ENCODE measurements around the gene TBCD.
"Not testable (repeated sequence)": the region's sequence is repeated elsewhere in the genome, so short reads cannot be mapped to it uniquely, and the experiment has no call there.

TBCD gene

DNA sequence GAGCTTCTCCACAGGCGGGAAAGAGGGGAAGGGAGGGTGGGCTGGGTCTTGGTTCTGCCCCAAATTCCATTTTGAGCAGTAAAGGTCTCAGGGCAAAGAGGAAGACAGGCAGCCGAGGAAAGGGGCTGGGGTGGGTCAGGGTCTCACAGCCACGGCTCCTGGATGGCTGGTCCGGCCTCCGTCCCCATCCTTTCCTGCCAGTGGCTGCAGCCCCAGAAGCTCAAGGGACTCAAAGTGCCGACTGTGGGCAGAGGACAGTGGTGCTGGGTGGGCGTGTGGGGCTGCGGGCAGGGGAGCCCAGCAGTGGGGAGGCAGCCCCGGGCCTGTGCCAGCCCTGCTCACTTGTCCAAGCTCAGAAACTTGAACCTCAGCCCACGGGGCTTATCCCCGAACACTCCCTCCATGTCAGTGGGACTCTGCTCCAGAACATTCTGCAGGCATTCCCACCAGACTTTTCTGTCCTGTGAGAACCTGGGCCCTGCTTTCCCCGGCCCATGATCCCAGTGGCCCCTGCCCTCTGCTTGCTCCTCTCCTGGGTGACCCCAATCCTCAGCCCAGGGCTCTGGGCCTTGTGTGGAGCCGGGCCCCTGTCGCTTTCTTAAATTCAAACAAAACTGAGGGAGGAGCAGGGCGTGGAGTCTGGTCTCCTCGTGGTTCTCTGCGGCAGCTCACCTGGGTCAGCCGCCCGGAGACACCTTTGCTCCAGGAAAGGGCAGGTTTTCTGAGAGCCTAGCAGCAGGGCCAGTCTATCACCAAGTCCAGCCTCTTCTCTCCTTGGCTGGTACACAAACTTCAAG, 209.7 kb downstream of the TBCD start:
- Histone ChIP-seq H3K4me1 (ENCODE audit: low read length) (peaks cover 11% of the 10 kb centered on the region), H3K36me3 (replicated peaks; ENCODE audit: low read depth, low read length) (no peaks in the 10 kb centered on the region), H4K20me1 (ENCODE audit: insufficient read depth, low read length) (no peaks in the 10 kb centered on the region), H3K9ac (ENCODE audit: low read length) (no peak overlapping the region), H3K79me2 (ENCODE audit: low read length) (no peaks in the 10 kb centered on the region), H2AFZ (ENCODE audit: low read depth, low read length) (no peak overlapping the region), H3K27me3 (ENCODE audit: low read depth, low read length) (no peaks in the 10 kb centered on the region), H3K9me3 (ENCODE audit: insufficient read depth, low read length) (no peaks in the 10 kb centered on the region), H3K4me3 (ENCODE audit: low read length) (no peak overlapping the region), H3K4me2 (ENCODE audit: low read length) (no peak overlapping the region), H3K27ac (ENCODE audit: low read length) (no peak overlapping the region)
- TF ChIP-seq, protein P1, sequence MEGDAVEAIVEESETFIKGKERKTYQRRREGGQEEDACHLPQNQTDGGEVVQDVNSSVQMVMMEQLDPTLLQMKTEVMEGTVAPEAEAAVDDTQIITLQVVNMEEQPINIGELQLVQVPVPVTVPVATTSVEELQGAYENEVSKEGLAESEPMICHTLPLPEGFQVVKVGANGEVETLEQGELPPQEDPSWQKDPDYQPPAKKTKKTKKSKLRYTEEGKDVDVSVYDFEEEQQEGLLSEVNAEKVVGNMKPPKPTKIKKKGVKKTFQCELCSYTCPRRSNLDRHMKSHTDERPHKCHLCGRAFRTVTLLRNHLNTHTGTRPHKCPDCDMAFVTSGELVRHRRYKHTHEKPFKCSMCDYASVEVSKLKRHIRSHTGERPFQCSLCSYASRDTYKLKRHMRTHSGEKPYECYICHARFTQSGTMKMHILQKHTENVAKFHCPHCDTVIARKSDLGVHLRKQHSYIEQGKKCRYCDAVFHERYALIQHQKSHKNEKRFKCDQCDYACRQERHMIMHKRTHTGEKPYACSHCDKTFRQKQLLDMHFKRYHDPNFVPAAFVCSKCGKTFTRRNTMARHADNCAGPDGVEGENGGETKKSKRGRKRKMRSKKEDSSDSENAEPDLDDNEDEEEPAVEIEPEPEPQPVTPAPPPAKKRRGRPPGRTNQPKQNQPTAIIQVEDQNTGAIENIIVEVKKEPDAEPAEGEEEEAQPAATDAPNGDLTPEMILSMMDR (IDR thresholded peaks at IDR 0.05; ENCODE audit: low read depth, low read length), result no peak

DNA sequence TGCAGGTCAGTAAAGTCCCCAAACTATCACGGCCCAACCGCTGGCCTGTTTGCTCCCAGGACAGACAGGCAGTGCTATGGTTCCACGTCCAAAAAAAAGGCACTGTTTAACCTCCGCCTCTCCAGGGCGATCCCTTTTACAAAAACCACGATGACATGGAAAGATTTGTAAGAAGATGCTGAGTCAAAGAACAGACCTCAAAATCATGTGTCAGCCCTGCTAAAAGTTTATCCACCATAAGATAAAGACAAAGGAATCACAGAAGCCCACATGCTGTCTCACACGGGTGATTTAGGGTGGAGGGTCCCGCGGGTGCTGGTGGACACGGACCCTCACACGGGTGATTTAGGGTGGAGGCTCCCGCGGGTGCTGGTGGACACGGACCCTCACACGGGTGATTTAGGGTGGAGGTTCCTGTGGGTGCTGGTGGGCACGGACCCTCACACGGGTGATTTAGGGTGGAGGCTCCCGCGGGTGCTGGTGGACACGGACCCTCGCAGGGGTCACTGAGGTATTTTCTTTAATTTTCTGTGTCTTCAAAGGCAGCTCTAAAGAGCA, 210.4 kb downstream of the TBCD start:
- no peaks in the 10 kb centered on the region for H3K36me3 ChIP-seq (replicated peaks; ENCODE audit: low read depth, low read length)
- H3K9ac ChIP-seq (ENCODE audit: low read length), result no peak overlapping the region
- TF ChIP-seq, protein P1 (IDR thresholded peaks at IDR 0.05; ENCODE audit: low read depth, low read length), result no peak
- no peak for TF ChIP-seq EZH2phosphoT487 (IDR thresholded peaks at IDR 0.05; ENCODE audit: low read depth)
- H4K20me1 ChIP-seq (ENCODE audit: insufficient read depth, low read length), result no peaks in the 10 kb centered on the region
- no peaks in the 10 kb centered on the region for H3K27me3 ChIP-seq (ENCODE audit: low read depth, low read length)
- no peaks in the 10 kb centered on the region for H3K79me2 ChIP-seq (ENCODE audit: low read length)
- no peak overlapping the region for H3K27ac ChIP-seq (ENCODE audit: low read length)
- no peaks in the 10 kb centered on the region for H3K9me3 ChIP-seq (ENCODE audit: insufficient read depth, low read length)
- H2AFZ ChIP-seq (ENCODE audit: low read depth, low read length), result no peak overlapping the region
- peaks cover 18% of the 10 kb centered on the region for H3K4me1 ChIP-seq (ENCODE audit: low read length)
- H3K4me3 ChIP-seq (ENCODE audit: low read length), result no peak overlapping the region
- H3K4me2 ChIP-seq (ENCODE audit: low read length), result no peak overlapping the region

DNA sequence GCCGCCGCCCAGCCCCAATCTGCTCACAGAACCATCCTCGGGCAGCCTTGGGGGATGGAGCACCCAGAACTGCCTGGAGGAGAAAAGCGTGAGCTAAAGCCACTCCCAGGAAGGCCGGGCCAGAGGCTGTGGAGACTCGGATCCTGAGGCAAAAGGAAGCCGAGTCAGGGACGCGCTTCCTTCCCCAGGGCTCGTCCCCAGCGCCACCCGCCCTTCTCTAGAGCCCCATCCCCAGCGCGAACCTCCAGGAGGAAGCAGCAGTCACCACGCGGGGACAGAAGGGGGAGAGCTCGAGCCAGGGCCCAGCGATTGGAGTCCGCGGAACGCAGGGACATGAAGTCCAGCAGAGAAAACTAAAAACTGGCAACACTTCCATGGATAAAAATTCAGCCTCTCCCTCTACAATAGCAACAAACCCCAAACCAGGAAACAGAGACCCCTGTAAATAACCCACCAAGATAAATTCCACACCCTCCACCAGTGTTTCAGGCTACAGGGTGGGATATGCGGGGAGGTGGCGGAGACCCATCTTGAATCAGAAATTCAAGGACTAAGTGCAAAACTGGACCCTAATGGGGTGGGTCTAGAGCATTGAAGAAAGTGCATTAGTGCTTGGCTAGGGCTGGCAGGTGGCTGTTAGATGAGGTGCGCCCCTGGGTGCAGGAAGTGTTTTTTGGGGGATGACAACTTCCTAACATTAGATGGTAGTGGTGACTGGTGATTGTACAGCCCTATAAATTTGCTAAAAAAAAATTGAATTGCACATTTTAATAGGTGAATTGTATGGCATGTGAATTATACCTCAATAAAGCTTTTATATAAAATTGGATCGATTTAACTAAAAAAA, 211.5 kb downstream of the TBCD start:
- TF ChIP-seq, protein P1 (IDR thresholded peaks at IDR 0.05; ENCODE audit: low read depth, low read length), result peak; percentile 62
- no peak for TF ChIP-seq EZH2phosphoT487 (IDR thresholded peaks at IDR 0.05; ENCODE audit: low read depth)
- H3K9ac ChIP-seq (ENCODE audit: low read length), result peak overlapping the region; percentile 15; the same call in 1 of the 2 replicates

DNA sequence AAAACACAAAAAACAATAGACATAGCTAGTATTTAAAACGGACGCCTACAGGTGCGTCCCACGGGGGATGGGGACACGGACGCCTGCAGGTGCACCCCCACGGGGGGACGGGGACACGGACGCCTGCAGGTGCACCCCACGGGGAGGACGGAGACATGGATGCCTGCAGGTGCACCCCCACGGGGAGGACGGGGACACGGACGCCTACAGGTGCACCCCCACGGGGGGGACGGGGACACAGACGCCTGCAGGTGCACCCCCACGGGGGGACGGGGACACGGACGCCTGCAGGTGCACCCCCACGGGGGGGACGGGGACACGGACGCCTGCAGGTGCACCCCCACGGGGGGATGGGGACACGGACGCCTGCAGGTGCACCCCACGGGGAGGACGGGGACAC, 212.6 kb downstream of the TBCD start:
- not testable (repeated sequence) for H3K9ac ChIP-seq (ENCODE audit: low read length); H3K36me3 ChIP-seq (replicated peaks; ENCODE audit: low read depth, low read length); H3K4me2 ChIP-seq (ENCODE audit: low read length); H3K79me2 ChIP-seq (ENCODE audit: low read length); H2AFZ ChIP-seq (ENCODE audit: low read depth, low read length); H4K20me1 ChIP-seq (ENCODE audit: insufficient read depth, low read length); H3K27ac ChIP-seq (ENCODE audit: low read length); H3K9me3 ChIP-seq (ENCODE audit: insufficient read depth, low read length); H3K27me3 ChIP-seq (ENCODE audit: low read depth, low read length); H3K4me3 ChIP-seq (ENCODE audit: low read length)
- H3K4me1 ChIP-seq (ENCODE audit: low read length), result peaks cover 20% of the 10 kb centered on the region

More for the DNA sequence above, 211.5 kb downstream of the TBCD start:
- no peaks in the 10 kb centered on the region for H3K27me3 ChIP-seq (ENCODE audit: low read depth, low read length)
- H3K36me3 ChIP-seq (replicated peaks; ENCODE audit: low read depth, low read length), result no peaks in the 10 kb centered on the region
- no peaks in the 10 kb centered on the region for H4K20me1 ChIP-seq (ENCODE audit: insufficient read depth, low read length)
- no peak overlapping the region; the same call in 1 of the 2 replicates for H2AFZ ChIP-seq (ENCODE audit: low read depth, low read length)
- H3K27ac ChIP-seq (ENCODE audit: low read length), result no peak overlapping the region
- no peaks in the 10 kb centered on the region for H3K9me3 ChIP-seq (ENCODE audit: insufficient read depth, low read length)
- H3K4me1 ChIP-seq (ENCODE audit: low read length), result peaks cover 20% of the 10 kb centered on the region
- no peaks in the 10 kb centered on the region for H3K79me2 ChIP-seq (ENCODE audit: low read length)
- H3K4me2 ChIP-seq (ENCODE audit: low read length), result peak overlapping the region; percentile 65
- H3K4me3 ChIP-seq (ENCODE audit: low read length), result peak overlapping the region; percentile 56

All from OCI-LY3 (cell line).